Measurements from ENCODE around the gene SIGLEC7.

Gene SIGLEC7

GRCh38 chr19:51119101-51119500 lies 23.0 kb upstream of the SIGLEC7 start:
- no peak for DNase-seq

GRCh38 chr19:51119611-51120010 lies 22.5 kb upstream of the SIGLEC7 start:
- DNase-seq = no peak

- no peak for DNase-seq
These were observed 21.9 kb upstream of the SIGLEC7 start for GRCh38 chr19:51120160-51120559.

- DNase-seq = no peak
These were observed 20.8 kb upstream of the SIGLEC7 start for GRCh38 chr19:51121257-51121656.

GRCh38 chr19:51122112-51122981 lies 19.8 kb upstream of the SIGLEC7 start:
- DNase-seq = no peak

- no peak for DNase-seq
These were observed 18.7 kb upstream of the SIGLEC7 start for GRCh38 chr19:51123381-51123800.

- DNase-seq = no peak
These were observed 18.3 kb upstream of the SIGLEC7 start for GRCh38 chr19:51123802-51124201.

GRCh38 chr19:51124216-51124615 lies 17.9 kb upstream of the SIGLEC7 start:
- no peak for DNase-seq

GRCh38 chr19:51124729-51125128 lies 17.4 kb upstream of the SIGLEC7 start, which contains the start of gene SIGLEC9:
Gene SIGLEC9 (plus strand): TSS chr19:51124906. CDS start chr19:51124975, 69 bp downstream.
- no peak for DNase-seq

- DNase-seq = no peak
These were observed 16.6 kb upstream of the SIGLEC7 start for GRCh38 chr19:51125421-51126075.

- DNase-seq = no peak
These were observed 15.1 kb upstream of the SIGLEC7 start for GRCh38 chr19:51127032-51127431.

GRCh38 chr19:51127755-51128154 lies 14.3 kb upstream of the SIGLEC7 start:
- no peak for DNase-seq

- DNase-seq = no peak
These were observed 13.9 kb upstream of the SIGLEC7 start for GRCh38 chr19:51128227-51128626.

GRCh38 chr19:51129716-51130115 lies 12.4 kb upstream of the SIGLEC7 start:
- no peak for DNase-seq

- peak; percentile 76 for DNase-seq
These were observed 10.1 kb upstream of the SIGLEC7 start for GRCh38 chr19:51131780-51132680.

GRCh38 chr19:51135004-51135403 lies 7.1 kb upstream of the SIGLEC7 start:
- no peak for DNase-seq

- DNase-seq = no peak
These were observed 5.9 kb upstream of the SIGLEC7 start for GRCh38 chr19:51135986-51136762.

GRCh38 chr19:51136851-51137551 lies 5.1 kb upstream of the SIGLEC7 start:
- DNase-seq = no peak

GRCh38 chr19:51137792-51138425 lies 4.2 kb upstream of the SIGLEC7 start:
- DNase-seq = no peak

GRCh38 chr19:51138549-51138979 lies 3.5 kb upstream of the SIGLEC7 start:
- no peak for DNase-seq

Measured in retina (tissue), 1 donor.